ENCODE measurements around the gene EPS8L1. TPM values are rescaled to one million over a fixed set of nuclear protein-coding genes. Genes with fewer than 3 reads are reported as not detected.

EPS8L1 gene
- total and polyA plus RNA-seq, 10 donors: 0.37 to 5.3 (median 3.1) TPM; not detected in 1

DNA sequence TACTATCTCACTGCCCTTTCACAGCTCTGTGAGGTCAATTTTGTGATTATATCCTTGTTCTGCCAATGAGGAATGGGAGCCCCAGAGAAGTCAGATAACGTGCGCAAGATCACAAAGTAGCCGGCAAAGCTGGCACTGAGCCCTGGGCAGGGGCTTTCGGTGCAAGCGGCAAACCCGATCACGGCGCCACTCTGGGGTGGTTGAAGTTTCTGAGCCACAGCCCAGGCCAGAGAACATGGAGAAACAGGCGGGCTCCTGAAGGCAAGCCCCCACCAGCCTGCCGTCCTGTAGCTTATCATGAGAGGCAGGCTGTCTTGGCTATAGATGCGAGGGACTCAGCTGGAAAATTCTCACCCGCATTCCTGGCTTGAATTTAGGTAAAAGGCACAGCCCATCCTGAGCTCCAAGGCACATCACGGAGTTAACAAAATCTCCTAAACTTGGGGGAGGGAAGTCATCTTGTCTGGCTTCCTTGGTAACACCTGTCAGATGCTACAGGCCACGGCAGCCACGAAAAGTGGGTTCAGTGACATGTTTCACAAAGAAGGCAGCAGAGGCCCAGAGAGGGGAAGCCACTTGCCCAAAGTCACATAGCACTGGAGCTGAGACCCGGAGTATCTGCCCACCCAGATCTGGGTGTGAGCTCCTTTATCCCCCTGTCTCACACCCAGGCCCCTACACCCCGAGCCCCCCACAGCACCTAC, 60.9 kb downstream of the EPS8L1 start:
- Histone ChIP-seq H3K27me3 (replicated peaks in 1 of 7) (peaks cover 0 to 96% (median 15%) of the 10 kb centered on the region in 7 donors), H3K4me1 (peaks cover 0 to 29% (median 13%) of the 10 kb centered on the region in 6 donors), H3K9me3 (no peaks in the 10 kb centered on the region), H3K4me3 (no peak overlapping the region), H3K27ac (no peak overlapping the region), H3K36me3 (no peaks in the 10 kb centered on the region)
- intact Hi-C loops (cut with DNase I; ENCODE audit: low total_unique reads): no loop called here
- TF ChIP-seq, protein P1, sequence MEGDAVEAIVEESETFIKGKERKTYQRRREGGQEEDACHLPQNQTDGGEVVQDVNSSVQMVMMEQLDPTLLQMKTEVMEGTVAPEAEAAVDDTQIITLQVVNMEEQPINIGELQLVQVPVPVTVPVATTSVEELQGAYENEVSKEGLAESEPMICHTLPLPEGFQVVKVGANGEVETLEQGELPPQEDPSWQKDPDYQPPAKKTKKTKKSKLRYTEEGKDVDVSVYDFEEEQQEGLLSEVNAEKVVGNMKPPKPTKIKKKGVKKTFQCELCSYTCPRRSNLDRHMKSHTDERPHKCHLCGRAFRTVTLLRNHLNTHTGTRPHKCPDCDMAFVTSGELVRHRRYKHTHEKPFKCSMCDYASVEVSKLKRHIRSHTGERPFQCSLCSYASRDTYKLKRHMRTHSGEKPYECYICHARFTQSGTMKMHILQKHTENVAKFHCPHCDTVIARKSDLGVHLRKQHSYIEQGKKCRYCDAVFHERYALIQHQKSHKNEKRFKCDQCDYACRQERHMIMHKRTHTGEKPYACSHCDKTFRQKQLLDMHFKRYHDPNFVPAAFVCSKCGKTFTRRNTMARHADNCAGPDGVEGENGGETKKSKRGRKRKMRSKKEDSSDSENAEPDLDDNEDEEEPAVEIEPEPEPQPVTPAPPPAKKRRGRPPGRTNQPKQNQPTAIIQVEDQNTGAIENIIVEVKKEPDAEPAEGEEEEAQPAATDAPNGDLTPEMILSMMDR (IDR thresholded peaks at IDR 0.05 in 8 of 11, conservative IDR thresholded peaks at IDR 0.05 in 3 of 11): no peak
- TF ChIP-seq POLR2AphosphoS5 (IDR thresholded peaks at IDR 0.05): no peak
- TF ChIP-seq POLR2A (IDR thresholded peaks at IDR 0.05): no peak
- 82 to 92% (median 85%) methylated on average over 16 to 17 of the region's 17 CpGs for WGBS, 5 donors
- no peak for DNase-seq

Small RNA genes lying within 50 kb of the gene (microRNA-seq; reads per million reads assigned to microRNA genes)
- gene MIR7975: 0 reads per million in 3 donors

Small RNA genes lying within 50 kb of the gene (small RNA-seq; reads per million reads assigned to genes)
- 0 to 0.07 (median 0) reads per million in 4 donors for gene MIR7975

Other genes starting within 250 kb of the EPS8L1 start
- gene KIR2DS4, start 243.2 kb upstream of the EPS8L1 start, total RNA-seq: 1 to 10 TPM in 5 of 7 donors, under 1 TPM in 2; 0.66 to 2.2 (median 1.0) TPM
- under 1 TPM in 2 of 3 donors, not detected in 1; 0.39 to 0.48 TPM for gene KIR2DS4, start 243.2 kb upstream of the EPS8L1 start, polyA plus RNA-seq
- gene KIR3DL2, start 225.4 kb upstream of the EPS8L1 start, total RNA-seq: 1 to 10 TPM in 5 of 7 donors, under 1 TPM in 2; 0.39 to 2.7 (median 1.0) TPM
- under 1 TPM; 0.13 to 0.59 (median 0.19) TPM for gene KIR3DL2, start 225.4 kb upstream of the EPS8L1 start, polyA plus RNA-seq
- 10 to 100 TPM; 17.4 to 86.3 (median 32.8) TPM for gene FCAR, start 201.6 kb upstream of the EPS8L1 start, total RNA-seq
- 1 to 10 TPM in 2 of 3 donors, under 1 TPM in 1; 0.59 to 3.7 (median 1.1) TPM for gene FCAR, start 201.6 kb upstream of the EPS8L1 start, polyA plus RNA-seq
- gene NCR1, start 169.7 kb upstream of the EPS8L1 start, total RNA-seq: 10 to 100 TPM in 5 of 7 donors, 1 to 10 TPM in 2; 8.2 to 16.7 (median 11.8) TPM
- gene NCR1, start 169.7 kb upstream of the EPS8L1 start, polyA plus RNA-seq: 1 to 10 TPM in 1 of 3 donors, under 1 TPM in 2; 0.33 to 1.3 (median 0.50) TPM
- gene NLRP7, start 128.3 kb upstream of the EPS8L1 start, total RNA-seq: 1 to 10 TPM in 1 of 7 donors, under 1 TPM in 6; 0.09 to 1.3 (median 0.36) TPM
- gene NLRP7, start 128.3 kb upstream of the EPS8L1 start, polyA plus RNA-seq: under 1 TPM; 0.09 to 0.11 (median 0.10) TPM
- 10 to 100 TPM in 2 of 7 donors, 1 to 10 TPM in 5; 5.1 to 21.2 (median 7.6) TPM for gene NLRP2, start 109.5 kb upstream of the EPS8L1 start, total RNA-seq
- 10 to 100 TPM in 1 of 3 donors, 1 to 10 TPM in 2; 2.0 to 16.1 (median 3.8) TPM for gene NLRP2, start 109.5 kb upstream of the EPS8L1 start, polyA plus RNA-seq
- 1 to 10 TPM; 1.3 to 3.8 (median 1.7) TPM for gene GP6, start 37.6 kb upstream of the EPS8L1 start, total RNA-seq
- under 1 TPM; 0.09 to 0.41 (median 0.35) TPM for gene GP6, start 37.6 kb upstream of the EPS8L1 start, polyA plus RNA-seq
- gene RDH13, start 12.7 kb upstream of the EPS8L1 start, total RNA-seq: 10 to 100 TPM; 15.3 to 31.5 (median 17.9) TPM
- 10 to 100 TPM in 1 of 3 donors, 1 to 10 TPM in 2; 4.6 to 13.5 (median 7.6) TPM for gene RDH13, start 12.7 kb upstream of the EPS8L1 start, polyA plus RNA-seq
- gene PPP1R12C, start 41.8 kb downstream of the EPS8L1 start, total RNA-seq: 100 to 1,000 TPM in 5 of 7 donors, 10 to 100 TPM in 2; 88.2 to 193 (median 129) TPM
- gene PPP1R12C, start 41.8 kb downstream of the EPS8L1 start, polyA plus RNA-seq: 100 to 1,000 TPM in 2 of 3 donors, 10 to 100 TPM in 1; 98.2 to 292 (median 263) TPM
- gene TNNT1, start 73.3 kb downstream of the EPS8L1 start, total RNA-seq: 1 to 10 TPM in 4 of 7 donors, not detected in 3; 1.3 to 5.4 (median 2.6) TPM
- gene TNNT1, start 73.3 kb downstream of the EPS8L1 start, polyA plus RNA-seq: 1 to 10 TPM in 1 of 3 donors, under 1 TPM in 2; 0.26 to 6.2 (median 0.94) TPM
- gene TNNI3, start 81.9 kb downstream of the EPS8L1 start, total RNA-seq: not detected
- gene TNNI3, start 81.9 kb downstream of the EPS8L1 start, polyA plus RNA-seq: under 1 TPM; 0.15 to 0.74 (median 0.70) TPM
- gene DNAAF3, start 90.7 kb downstream of the EPS8L1 start, total RNA-seq: 1 to 10 TPM in 2 of 7 donors, under 1 TPM in 3, not detected in 2; 0.68 to 1.1 (median 0.76) TPM
- under 1 TPM; 0.28 to 0.45 (median 0.36) TPM for gene DNAAF3, start 90.7 kb downstream of the EPS8L1 start, polyA plus RNA-seq
- 1 to 10 TPM in 1 of 7 donors, not detected in 6; 1.4 TPM for gene SYT5, start 104.4 kb downstream of the EPS8L1 start, total RNA-seq
- under 1 TPM; 0.06 to 0.23 (median 0.13) TPM for gene SYT5, start 104.4 kb downstream of the EPS8L1 start, polyA plus RNA-seq
- gene PTPRH, start 133.6 kb downstream of the EPS8L1 start, total RNA-seq: 10 to 100 TPM; 36.8 to 97.9 (median 53.8) TPM
- 10 to 100 TPM in 2 of 3 donors, 1 to 10 TPM in 1; 6.5 to 31.7 (median 14.9) TPM for gene PTPRH, start 133.6 kb downstream of the EPS8L1 start, polyA plus RNA-seq
- 10 to 100 TPM in 3 of 7 donors, 1 to 10 TPM in 4; 7.5 to 11.7 (median 9.6) TPM for gene TMEM86B, start 152.9 kb downstream of the EPS8L1 start, total RNA-seq
- 10 to 100 TPM; 11.8 to 31.5 (median 28.2) TPM for gene TMEM86B, start 152.9 kb downstream of the EPS8L1 start, polyA plus RNA-seq
- 100 to 1,000 TPM; 113 to 150 (median 133) TPM for gene PPP6R1, start 183.1 kb downstream of the EPS8L1 start, total RNA-seq
- 10 to 100 TPM; 49.2 to 90.5 (median 65.1) TPM for gene PPP6R1, start 183.1 kb downstream of the EPS8L1 start, polyA plus RNA-seq
- gene HSPBP1, start 204.2 kb downstream of the EPS8L1 start, total RNA-seq: 10 to 100 TPM; 14.2 to 26.8 (median 17.6) TPM
- 10 to 100 TPM; 14.2 to 27.0 (median 26.4) TPM for gene HSPBP1, start 204.2 kb downstream of the EPS8L1 start, polyA plus RNA-seq
- gene BRSK1, start 208.1 kb downstream of the EPS8L1 start, total RNA-seq: 1 to 10 TPM in 5 of 7 donors, under 1 TPM in 2; 0.79 to 2.9 (median 1.7) TPM
- gene BRSK1, start 208.1 kb downstream of the EPS8L1 start, polyA plus RNA-seq: 1 to 10 TPM in 2 of 3 donors, under 1 TPM in 1; 0.70 to 1.5 (median 1.0) TPM
- gene TMEM150B, start 249.5 kb downstream of the EPS8L1 start, total RNA-seq: 10 to 100 TPM in 3 of 7 donors, 1 to 10 TPM in 4; 5.6 to 34.1 (median 9.9) TPM
- 1 to 10 TPM; 1.7 to 6.5 (median 4.1) TPM for gene TMEM150B, start 249.5 kb downstream of the EPS8L1 start, polyA plus RNA-seq

Data from spleen (tissue), 11 donors.